Thyroid gland (tissue), 4 donors: ENCODE results near the gene PSMA6. TPM values are rescaled to one million over a fixed set of nuclear protein-coding genes. Genes with fewer than 3 reads are reported as not detected.
A peak's percentile ranks its signal among the peaks of the same experiment; 100 is the strongest.

Experiments
- DNase-seq, 2 donors: peaks; one replicate each; pipeline ENCODE4 v3.0.0-alpha.2; 2019
- H3K27ac ChIP-seq, 3 donors: fragments of 200-600 bp; sonication (generic); 1 replicate in 2 of 3; 2 replicates in 1 of 3; pipeline ENCODE4 v1.5.1; 2016 to 2019; ENCODE audit warnings: mild to moderate bottlenecking in 1 of 3, moderate library complexity in 1 of 3
- H3K27me3 ChIP-seq: fragments of 200-600 bp; sonication (generic); one replicate; pipeline ENCODE4 v1.5.1; 2019
- H3K36me3 ChIP-seq, 2 donors: fragments of 200-600 bp; sonication (generic); one replicate each; pipeline ENCODE4 v1.5.1; 2016 to 2019
- H3K4me1 ChIP-seq, 2 donors: fragments of 200-600 bp; sonication (generic); one replicate each; pipeline ENCODE4 v1.5.1; 2017 to 2019
- H3K4me3 ChIP-seq, 3 donors: fragments of 200-600 bp; sonication (generic); replicated peaks in 1 of 3; 1 replicate in 2 of 3; 2 replicates in 1 of 3; pipeline ENCODE4 v1.5.1; 2016; ENCODE audit warnings: mild to moderate bottlenecking in 1 of 3
- H3K9me3 ChIP-seq: fragments of 200-600 bp; sonication (generic); one replicate; pipeline ENCODE4 v1.5.1; 2017
- CTCF ChIP-seq, 6 experiments: fragments of 200-600 bp in 3 of 6; fragments of 450-650 bp in 3 of 6; sonication (generic) in 3 of 6; IDR thresholded peaks; one replicate each; pipeline ENCODE4 v1.5.1; 2016 to 2019; ENCODE audit warnings: antibody characterized with exemption in 6 of 6, mild to moderate bottlenecking in 2 of 6, inconsistent platforms in 1 of 6, moderate library complexity in 1 of 6
- POLR2A ChIP-seq, 2 donors: fragments of 450-650 bp; IDR thresholded peaks; one replicate each; pipeline ENCODE4 v1.6.1; 2017; ENCODE audit warnings: antibody characterized with exemption in 2 of 2, mild to moderate bottlenecking in 2 of 2, moderate library complexity in 1 of 2
- WGBS, 2 donors: methylation state at CpG; one replicate each; pipeline ENCODE4 v1.1.5; 2017; 5-methylcytosine and 5-hydroxymethylcytosine counted together
- intact Hi-C: fragments of 100-400 bp; cut with DNase I; formaldehyde crosslinking; loops from one replicate; pipeline ENCODE4 v1.15.1; 2023
- total RNA-seq, 4 donors: library from RNA; depleted of rRNA; stranded (reverse); fragments of >200 nt; gene quantifications; one replicate each; pipeline ENCODE4 v1.2.3, GENCODE V29; 2016

PSMA6 gene
- 100 to 1,000 TPM; 107 to 157 (median 120) TPM for total RNA-seq

GRCh38 chr14:35292051-35292769 is at the start of gene PSMA6:
Gene PSMA6 (plus strand): TSS chr14:35292382. CDS start chr14:35292477, 95 bp downstream.
- intact Hi-C loops = loop anchor here (5.0 kb wide), 1 partner anchor 115 kb away; no protein-coding TSS in a partner anchor
- Histone ChIP-seq H3K27me3 (no peaks in the 10 kb centered on the region), H3K4me1 (peaks cover 18 to 27% of the 10 kb centered on the region in 2 donors), H3K36me3 (no peaks in the 10 kb centered on the region), H3K27ac (peak within 1 kb of the TSS; percentile 74 to 87 (median 83)), H3K4me3 (peak within 1 kb of the TSS; percentile 61 to 92 (median 88)), H3K9me3 (no peaks in the 10 kb centered on the region)
- TF ChIP-seq POLR2A (IDR thresholded peaks at IDR 0.05) (peak in 1 of 2 donors; percentile 84), CTCF (IDR thresholded peaks at IDR 0.05) (no peak)
- DNase-seq = peak; percentile 99 to 100
- WGBS, 2 donors = 1% methylated on average over 27 to 31 of the region's 40 CpGs

DNA sequence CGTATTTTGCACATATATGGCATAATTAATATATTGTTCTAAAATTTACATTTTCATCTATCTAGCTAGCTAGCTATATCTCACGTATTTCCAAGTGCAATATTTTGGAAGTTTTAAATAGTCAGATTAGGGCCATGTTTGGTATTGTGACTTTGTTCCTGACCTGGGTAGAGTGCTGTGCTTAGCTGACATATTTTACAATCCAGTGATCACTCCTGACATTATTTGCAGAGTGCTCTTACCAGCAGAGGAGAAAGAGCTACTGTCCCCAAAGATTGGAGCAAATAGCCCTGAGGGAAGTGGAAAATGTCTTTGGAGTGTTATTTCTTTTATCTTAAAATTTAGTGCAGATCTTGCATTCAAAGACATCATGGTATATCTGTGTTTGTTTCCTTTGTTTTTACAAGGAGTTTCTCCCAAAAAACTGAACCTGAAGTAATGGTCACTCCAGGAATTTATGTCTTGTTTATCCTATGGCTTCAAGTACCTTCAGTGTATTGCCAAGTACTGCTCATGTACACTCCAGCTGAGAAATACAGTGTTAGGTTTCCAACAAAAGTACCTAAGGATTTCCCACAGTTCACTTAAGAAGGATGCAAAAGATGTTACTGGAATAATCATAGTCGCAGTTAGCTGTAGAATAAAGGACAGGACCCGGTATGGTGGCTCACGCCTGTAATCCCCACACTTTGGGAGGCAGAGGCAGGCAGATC is 49.4 kb upstream of the PSMA6 start:
- Histone ChIP-seq H3K4me3 (no peak overlapping the region), H3K27me3 (no peaks in the 10 kb centered on the region), H3K9me3 (no peaks in the 10 kb centered on the region), H3K36me3 (no peaks in the 10 kb centered on the region), H3K27ac (peak overlapping the region in 2 of 3 donors; percentile 4 to 72), H3K4me1 (peaks cover 11 to 18% of the 10 kb centered on the region in 2 donors)
- TF ChIP-seq POLR2A (IDR thresholded peaks at IDR 0.05) = no peak
- no peak for TF ChIP-seq CTCF (IDR thresholded peaks at IDR 0.05)
- intact Hi-C loops = no loop called here
- no peak for DNase-seq
- WGBS, 2 donors = 67 to 71% methylated on average over 5 of the region's 5 CpGs

DNA sequence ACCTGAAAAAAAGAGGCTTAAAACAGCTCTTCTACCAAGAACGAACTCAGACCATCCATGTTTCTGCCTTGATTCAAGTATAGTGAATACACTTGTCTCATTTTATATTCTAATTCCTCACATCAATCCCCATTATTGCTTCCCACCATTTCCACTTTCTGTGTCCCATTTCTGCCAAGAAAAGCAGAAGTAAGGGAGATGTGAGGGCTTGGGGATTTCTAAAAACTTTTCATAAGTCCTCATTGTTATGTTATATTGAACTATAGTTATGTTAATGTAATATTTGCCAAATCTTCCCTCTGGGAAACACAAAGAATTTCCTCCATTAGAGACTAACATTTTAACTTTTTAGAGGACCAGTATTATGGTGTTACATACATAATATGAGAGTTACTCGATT is 48.2 kb upstream of the PSMA6 start:
- Histone ChIP-seq H3K9me3 (no peaks in the 10 kb centered on the region), H3K36me3 (no peaks in the 10 kb centered on the region), H3K4me3 (no peak overlapping the region), H3K4me1 (peaks cover 11 to 18% of the 10 kb centered on the region in 2 donors), H3K27me3 (no peaks in the 10 kb centered on the region), H3K27ac (no peak overlapping the region)
- no peak for DNase-seq
- intact Hi-C loops = no loop called here
- no peak for TF ChIP-seq CTCF (IDR thresholded peaks at IDR 0.05)
- TF ChIP-seq POLR2A (IDR thresholded peaks at IDR 0.05) = no peak
- 83 to 84% methylated on average over 2 of the region's 2 CpGs for WGBS, 2 donors

GRCh38 chr14:35244542-35244941 is 47.6 kb upstream of the PSMA6 start:
- TF ChIP-seq POLR2A (IDR thresholded peaks at IDR 0.05) (no peak), CTCF (IDR thresholded peaks at IDR 0.05) (no peak)
- H3K9me3 ChIP-seq = no peaks in the 10 kb centered on the region
- WGBS, 2 donors = 92 to 95% methylated on average over 4 of the region's 4 CpGs
- peaks cover 11 to 18% of the 10 kb centered on the region in 2 donors for H3K4me1 ChIP-seq
- no peaks in the 10 kb centered on the region for H3K27me3 ChIP-seq
- intact Hi-C loops = no loop called here
- no peak overlapping the region for H3K27ac ChIP-seq
- DNase-seq = no peak
- H3K36me3 ChIP-seq = no peaks in the 10 kb centered on the region
- no peak overlapping the region for H3K4me3 ChIP-seq

DNA sequence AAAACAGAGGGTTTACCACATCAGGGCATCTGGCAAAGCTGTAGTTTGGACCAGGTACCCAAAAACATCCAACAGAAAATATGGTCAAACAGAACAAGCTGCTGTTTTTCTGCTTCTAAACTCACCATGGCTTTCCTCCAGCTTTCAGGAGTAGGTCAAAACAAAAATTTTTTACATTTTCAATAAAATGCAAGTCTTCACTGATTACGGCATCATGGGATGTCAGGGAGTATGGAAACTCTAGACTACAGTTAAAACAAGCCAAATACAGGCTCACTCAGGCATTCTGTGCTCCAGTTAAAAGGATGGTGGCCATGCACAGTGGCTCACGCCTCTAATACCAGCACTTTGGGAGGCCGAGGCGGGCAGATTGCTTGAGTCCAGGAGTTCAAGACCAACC is 47.1 kb upstream of the PSMA6 start:
- Histone ChIP-seq H3K27ac (no peak overlapping the region), H3K27me3 (no peaks in the 10 kb centered on the region), H3K36me3 (no peaks in the 10 kb centered on the region), H3K4me1 (peaks cover 11 to 18% of the 10 kb centered on the region in 2 donors), H3K9me3 (no peaks in the 10 kb centered on the region), H3K4me3 (no peak overlapping the region)
- intact Hi-C loops = no loop called here
- TF ChIP-seq CTCF (IDR thresholded peaks at IDR 0.05) (no peak), POLR2A (IDR thresholded peaks at IDR 0.05) (no peak)
- no peak for DNase-seq
- 90 to 96% methylated on average over 4 of the region's 4 CpGs for WGBS, 2 donors
